H54 (cell line): ENCODE results near the gene SETD4.
A peak's percentile ranks its signal among the peaks of the same experiment; 100 is the strongest.

ENCODE experiments used
- DNase-seq: peaks from one replicate; pipeline ENCODE4 v3.0.0; 2011; ENCODE audit warnings: low spot score, mixed read lengths; ENCODE audit not compliant: insufficient read length
- FAIRE-seq: peaks from 3 replicates; lab custom pipeline; 2011; peaks lifted over from hg19 to GRCh38; lab: Jason Lieb, UNC
- POLR2A ChIP-seq: IDR thresholded peaks from 2 replicates; pipeline ENCODE4 v1.6.1; 2011; ENCODE audit warnings: low read depth, mild to moderate bottlenecking, low read length

The SETD4 gene

DNA sequence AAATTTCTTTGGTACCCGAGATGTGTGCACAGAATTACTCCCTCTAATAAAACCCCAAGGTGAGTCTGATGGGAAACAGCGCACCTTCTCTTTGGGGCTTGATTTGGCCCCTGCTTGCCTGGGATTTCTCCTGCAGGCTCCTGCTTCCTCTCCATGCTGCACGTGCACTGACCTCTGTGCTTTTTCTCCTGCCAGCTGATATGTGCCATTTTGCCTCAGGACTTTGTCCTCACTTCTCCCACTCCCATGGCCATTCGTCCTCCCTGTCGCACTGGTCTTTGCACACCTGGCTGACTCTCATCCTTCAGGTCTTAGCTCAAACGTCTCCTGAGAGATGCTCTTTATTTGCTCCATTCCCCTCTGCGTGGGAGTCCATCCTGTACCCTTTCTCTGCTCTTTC, 10.7 kb upstream of the SETD4 start:
- TF ChIP-seq POLR2A: no peak
- no peak for DNase-seq
- FAIRE-seq: no peak

DNA sequence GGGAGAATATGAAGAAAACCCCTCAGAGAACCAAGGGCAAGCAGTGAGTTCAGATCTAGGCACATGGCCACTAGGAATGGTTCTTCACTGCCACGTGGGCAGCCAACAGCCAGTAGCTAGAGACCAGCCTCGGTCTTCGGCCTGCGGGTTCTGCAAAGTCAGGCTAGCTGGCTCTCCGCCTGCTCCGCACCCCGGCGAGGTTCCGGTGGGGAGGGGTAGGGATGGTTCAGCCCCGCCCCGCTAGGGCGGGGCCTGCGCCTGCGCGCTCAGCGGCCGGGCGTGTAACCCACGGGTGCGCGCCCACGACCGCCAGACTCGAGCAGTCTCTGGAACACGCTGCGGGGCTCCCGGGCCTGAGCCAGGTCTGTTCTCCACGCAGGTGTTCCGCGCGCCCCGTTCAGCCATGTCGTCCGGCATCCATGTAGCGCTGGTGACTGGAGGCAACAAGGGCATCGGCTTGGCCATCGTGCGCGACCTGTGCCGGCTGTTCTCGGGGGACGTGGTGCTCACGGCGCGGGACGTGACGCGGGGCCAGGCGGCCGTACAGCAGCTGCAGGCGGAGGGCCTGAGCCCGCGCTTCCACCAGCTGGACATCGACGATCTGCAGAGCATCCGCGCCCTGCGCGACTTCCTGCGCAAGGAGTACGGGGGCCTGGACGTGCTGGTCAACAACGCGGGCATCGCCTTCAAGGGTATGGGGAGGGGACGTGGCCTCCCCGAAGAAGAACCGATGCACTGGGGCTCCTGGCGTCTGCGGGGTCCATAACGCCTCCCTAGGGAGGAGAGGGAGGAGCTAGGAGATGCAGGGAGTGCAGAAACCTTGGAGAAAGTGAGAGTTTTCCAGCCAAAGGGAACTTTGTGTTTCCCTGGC, 9.6 kb upstream of the SETD4 start, which contains the start of gene CBR1:
Gene CBR1 (plus strand): TSS at position 312 of the 871 bp plus-strand sequence. CDS start 92 bp downstream, at position 404.
- peak; percentile 46 for DNase-seq
- TF ChIP-seq POLR2A: peak; percentile 82
- FAIRE-seq: no peak

DNA sequence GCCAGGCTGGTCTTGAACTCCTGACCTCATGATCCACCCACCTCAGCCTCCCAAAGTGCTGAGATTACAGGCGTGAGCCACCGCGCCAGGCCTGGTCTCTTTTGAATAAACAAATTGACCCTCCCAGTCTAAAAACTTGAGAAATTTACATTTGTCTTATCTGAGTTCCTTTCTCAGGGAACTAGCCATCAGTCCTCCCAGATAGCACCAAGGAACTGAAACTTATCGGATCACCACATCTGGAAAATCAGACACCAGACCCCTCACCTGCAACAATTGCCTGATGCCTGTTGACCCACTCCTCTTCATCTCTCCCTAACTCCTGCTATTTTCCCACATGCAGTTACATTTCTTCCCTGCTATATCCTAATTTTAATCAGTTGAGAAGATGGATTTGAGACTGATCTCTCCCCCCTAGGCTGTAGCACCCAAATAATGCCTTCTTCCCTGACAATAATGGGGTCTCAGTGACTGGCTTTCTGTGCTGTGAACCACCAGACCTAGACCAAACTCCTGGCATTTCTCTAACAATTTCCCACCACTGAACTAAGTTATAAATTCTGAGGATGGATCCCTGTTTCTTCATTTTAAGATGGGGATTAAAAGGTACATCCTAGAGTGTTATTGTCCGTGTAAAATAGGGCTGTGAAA, 8.5 kb upstream of the SETD4 start:
- no peak for DNase-seq
- no peak for TF ChIP-seq POLR2A
- no peak for FAIRE-seq

- DNase-seq (peak; percentile 52), FAIRE-seq (peak; percentile 61)
- TF ChIP-seq POLR2A: no peak
Observed at GRCh38 chr21:36065497-36066036, 5.2 kb upstream of the SETD4 start.

GRCh38 chr21:36064085-36064460, 3.7 kb upstream of the SETD4 start:
- no peak for DNase-seq
- no peak for FAIRE-seq
- TF ChIP-seq POLR2A: no peak

GRCh38 chr21:36063375-36064084, 3.2 kb upstream of the SETD4 start:
- FAIRE-seq (no peak), DNase-seq (no peak)
- no peak for TF ChIP-seq POLR2A

DNA sequence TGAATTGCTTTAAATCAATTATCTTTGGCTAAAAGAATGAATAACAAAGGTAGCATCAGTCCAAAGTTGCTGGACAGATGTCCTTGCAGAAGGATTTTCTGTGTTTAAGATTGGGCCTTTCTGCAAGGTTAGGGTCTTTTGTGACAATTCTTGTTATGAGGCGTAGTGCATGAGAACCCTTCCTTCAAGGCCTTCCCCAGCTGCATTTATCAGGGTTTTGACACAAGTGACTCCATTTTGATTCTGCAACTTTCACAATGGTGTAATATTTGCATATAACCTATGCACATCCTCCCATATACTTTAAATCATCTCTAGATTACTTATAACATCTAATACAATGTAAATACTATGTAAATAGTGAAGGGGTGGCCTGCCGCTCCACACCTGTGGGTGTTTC, 1.1 kb upstream of the SETD4 start:
- DNase-seq: no peak
- TF ChIP-seq POLR2A: no peak
- FAIRE-seq: no peak

DNA sequence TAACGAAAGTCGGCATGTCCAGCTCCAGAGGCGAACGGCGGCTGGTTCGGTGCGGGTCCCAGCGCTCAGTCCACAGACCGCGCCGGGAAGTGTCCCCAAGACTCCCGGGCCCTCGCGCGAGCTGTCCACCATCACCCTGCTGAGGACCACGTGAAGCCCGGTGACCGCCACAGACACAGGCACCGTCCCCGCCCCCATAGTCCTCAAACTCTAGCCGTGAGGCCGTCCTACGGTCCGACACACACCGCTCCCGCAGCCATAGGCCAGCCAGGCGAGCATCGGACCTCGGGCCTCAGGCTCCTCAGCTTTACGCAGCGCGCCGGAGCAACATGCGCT, 535 bp downstream of the SETD4 start:
- peak; percentile 10; the same call in 1 of the 2 replicates for TF ChIP-seq POLR2A
- FAIRE-seq (no peak), DNase-seq (peak; percentile 63)

DNA sequence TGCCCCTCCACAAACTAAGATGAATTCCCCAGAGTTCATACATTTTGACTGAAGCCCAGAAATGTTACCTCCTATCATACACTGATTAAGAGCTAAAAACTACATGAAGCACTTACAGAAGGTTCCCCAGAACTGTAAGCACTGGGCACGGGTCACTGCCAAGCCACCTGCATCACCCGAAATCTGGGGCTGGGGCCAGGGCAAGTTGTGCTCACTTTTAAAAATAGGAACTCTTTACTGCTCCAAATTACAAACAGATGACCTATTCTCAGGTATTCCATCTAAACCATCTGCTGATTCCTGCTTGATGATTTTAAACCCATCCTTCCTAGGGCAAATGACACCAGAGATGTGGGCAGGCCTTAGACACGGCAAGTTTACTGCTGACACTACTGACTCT, 4.8 kb downstream of the SETD4 start:
- DNase-seq (no peak), FAIRE-seq (no peak)
- TF ChIP-seq POLR2A: no peak

DNA sequence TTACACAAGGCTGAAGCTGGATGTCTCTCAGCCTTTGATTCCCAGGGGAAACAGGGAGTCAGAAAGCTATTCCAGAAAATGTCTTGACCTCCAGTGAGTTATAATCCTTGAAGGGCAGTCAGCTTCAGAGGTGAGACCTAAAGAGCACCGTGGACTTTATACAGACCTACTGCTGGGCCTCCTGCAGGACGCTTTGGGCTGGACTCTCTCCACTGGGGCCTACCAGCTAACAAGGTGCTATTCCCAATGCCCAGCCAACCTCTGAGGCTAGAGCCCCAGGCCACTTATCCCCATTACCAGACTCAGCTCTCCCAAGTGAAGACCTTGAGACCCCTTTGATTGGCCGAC, 6.6 kb downstream of the SETD4 start:
- TF ChIP-seq POLR2A: no peak
- DNase-seq (no peak), FAIRE-seq (no peak)

GRCh38 chr21:36052860-36053714, 7.2 kb downstream of the SETD4 start:
- DNase-seq: no peak
- 0 out of 2 replicates have a peak, but pooled peaks have one; percentile 12 for TF ChIP-seq POLR2A
- FAIRE-seq: no peak

GRCh38 chr21:36048357-36048756, 12.0 kb downstream of the SETD4 start:
- DNase-seq: no peak
- no peak for FAIRE-seq
- no peak for TF ChIP-seq POLR2A

GRCh38 chr21:36047139-36047538, 13.2 kb downstream of the SETD4 start:
- no peak for DNase-seq
- no peak for TF ChIP-seq POLR2A
- no peak for FAIRE-seq
